ENCODE data around the gene LPCAT1. TPM values are rescaled to one million over a fixed set of nuclear protein-coding genes. Genes with fewer than 3 reads are reported as not detected.

LPCAT1 gene
- total RNA-seq, 3 donors from 2014 or later, result 19.4 to 39.3 (median 21.4) TPM

DNA sequence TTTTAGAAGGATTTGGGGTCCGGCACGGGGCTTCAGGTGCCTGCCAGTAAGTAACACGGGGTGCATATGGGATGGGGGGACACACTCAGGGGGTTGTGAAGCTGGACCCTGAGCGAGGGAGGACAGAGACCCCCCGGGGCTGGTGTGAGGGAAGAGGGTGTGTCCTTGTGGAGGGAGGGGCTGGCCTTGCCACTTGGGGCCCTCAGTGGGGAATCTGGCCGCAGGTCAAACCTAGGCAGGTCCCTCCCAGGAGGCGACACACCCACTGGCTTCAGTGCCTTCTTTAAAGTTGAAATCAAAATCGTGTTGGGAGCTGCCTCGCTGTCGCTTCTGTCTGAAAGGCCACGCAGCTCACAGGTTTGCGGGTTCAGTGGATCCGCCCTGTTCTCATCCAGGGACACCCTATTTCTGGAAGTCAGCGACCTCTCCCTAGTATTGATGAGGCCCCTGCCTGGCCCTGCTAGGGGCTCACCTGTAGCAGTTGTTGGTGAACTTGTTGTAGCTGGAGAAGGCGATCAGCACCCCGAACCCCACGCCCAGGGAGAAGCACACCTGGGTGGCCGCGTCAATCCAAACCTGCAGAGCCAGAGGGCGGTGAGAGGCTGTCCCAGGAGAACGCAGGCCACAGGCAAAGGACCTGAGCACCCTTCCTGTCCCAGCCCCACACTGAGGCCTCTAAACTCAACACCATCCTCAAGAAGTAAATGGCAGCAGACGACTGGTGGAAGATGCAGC, 108.0 kb downstream of the LPCAT1 start:
- Histone ChIP-seq H3K27ac (no peak overlapping the region), H3K9me3 (no peaks in the 10 kb centered on the region), H3K36me3 (no peaks in the 10 kb centered on the region), H3K27me3 (peaks cover 0 to 32% of the 10 kb centered on the region in 2 donors), H3K4me3 (no peak overlapping the region), H3K4me1 (no peaks in the 10 kb centered on the region)
- TF ChIP-seq POLR2AphosphoS5 (IDR thresholded peaks at IDR 0.05), result no peak
- TF ChIP-seq, protein P1, sequence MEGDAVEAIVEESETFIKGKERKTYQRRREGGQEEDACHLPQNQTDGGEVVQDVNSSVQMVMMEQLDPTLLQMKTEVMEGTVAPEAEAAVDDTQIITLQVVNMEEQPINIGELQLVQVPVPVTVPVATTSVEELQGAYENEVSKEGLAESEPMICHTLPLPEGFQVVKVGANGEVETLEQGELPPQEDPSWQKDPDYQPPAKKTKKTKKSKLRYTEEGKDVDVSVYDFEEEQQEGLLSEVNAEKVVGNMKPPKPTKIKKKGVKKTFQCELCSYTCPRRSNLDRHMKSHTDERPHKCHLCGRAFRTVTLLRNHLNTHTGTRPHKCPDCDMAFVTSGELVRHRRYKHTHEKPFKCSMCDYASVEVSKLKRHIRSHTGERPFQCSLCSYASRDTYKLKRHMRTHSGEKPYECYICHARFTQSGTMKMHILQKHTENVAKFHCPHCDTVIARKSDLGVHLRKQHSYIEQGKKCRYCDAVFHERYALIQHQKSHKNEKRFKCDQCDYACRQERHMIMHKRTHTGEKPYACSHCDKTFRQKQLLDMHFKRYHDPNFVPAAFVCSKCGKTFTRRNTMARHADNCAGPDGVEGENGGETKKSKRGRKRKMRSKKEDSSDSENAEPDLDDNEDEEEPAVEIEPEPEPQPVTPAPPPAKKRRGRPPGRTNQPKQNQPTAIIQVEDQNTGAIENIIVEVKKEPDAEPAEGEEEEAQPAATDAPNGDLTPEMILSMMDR (IDR thresholded peaks at IDR 0.05), result no peak
- no peak for DNase-seq (ENCODE audit: low spot score in 2 of 2)
- intact Hi-C loops (cut with DNase I; ENCODE audit: low total_unique reads), result no loop called here

DNA sequence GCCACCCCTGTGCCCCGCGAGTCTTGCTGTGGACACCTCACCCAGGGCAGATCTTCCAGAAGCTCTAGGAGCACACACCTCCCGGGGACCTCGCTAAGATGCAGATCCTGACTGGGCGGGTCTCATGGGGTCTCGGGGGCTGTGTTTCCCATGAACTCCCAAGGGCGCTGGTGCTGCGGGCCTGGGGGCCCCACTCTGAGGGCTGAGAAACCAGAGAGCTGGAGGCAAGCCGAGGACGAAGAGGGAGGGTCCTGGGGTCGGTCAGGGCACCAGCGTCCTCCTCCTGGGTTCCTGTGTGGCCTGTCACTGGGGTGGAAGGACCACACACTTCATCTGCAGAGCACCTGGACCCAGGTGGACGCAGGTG, 108.7 kb downstream of the LPCAT1 start:
- intact Hi-C loops (cut with DNase I; ENCODE audit: low total_unique reads), result no loop called here
- Histone ChIP-seq H3K4me1 (no peaks in the 10 kb centered on the region), H3K9me3 (no peaks in the 10 kb centered on the region), H3K27me3 (peaks cover 0 to 34% of the 10 kb centered on the region in 2 donors), H3K36me3 (no peaks in the 10 kb centered on the region), H3K4me3 (no peak overlapping the region), H3K27ac (no peak overlapping the region)
- TF ChIP-seq, protein P1 (IDR thresholded peaks at IDR 0.05), result no peak
- no peak for TF ChIP-seq POLR2A (IDR thresholded peaks at IDR 0.05)
- no peak for TF ChIP-seq POLR2AphosphoS5 (IDR thresholded peaks at IDR 0.05)
- no peak for DNase-seq (ENCODE audit: low spot score in 2 of 2)

DNA sequence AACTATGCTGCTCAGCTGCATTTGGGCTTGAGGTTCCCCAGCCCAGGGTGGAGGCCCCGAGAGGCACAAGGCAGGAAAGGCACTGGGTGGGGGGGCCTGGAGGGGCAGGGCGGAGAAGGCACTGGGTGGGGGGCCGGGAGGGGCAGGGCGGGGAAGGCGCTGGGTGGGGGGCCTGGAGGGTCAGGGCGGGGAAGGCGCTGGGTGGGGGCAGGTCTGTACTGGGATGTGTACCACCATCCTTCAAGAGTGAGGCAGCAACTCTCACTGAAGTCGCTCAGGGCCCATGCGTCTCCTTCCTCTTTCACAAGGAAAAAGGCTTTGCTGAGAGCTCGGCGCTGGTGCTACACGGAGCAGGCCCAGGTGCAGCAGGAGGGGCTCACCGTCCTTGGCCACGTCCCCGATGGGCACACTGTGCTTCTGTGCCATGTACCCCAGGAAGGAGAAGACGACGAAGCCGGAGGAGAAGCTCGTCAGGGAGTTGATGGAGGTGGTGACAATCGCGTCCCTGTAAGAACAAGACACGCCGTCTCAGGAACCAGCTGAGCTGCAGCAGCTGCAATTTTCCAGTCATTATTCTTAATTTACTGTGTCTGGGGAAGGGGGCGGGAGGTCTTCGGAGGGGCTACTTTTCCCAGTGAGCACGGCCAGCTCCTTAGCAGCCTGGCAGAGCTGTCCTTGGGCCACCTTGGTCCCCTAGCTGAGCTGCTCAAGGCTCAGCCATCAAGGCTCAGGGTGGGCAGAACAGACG, 109.3 kb downstream of the LPCAT1 start:
- Histone ChIP-seq H3K4me3 (no peak overlapping the region), H3K27me3 (peaks cover 0 to 35% of the 10 kb centered on the region in 2 donors), H3K27ac (no peak overlapping the region), H3K9me3 (no peaks in the 10 kb centered on the region), H3K4me1 (no peaks in the 10 kb centered on the region), H3K36me3 (no peaks in the 10 kb centered on the region)
- intact Hi-C loops (cut with DNase I; ENCODE audit: low total_unique reads), result no loop called here
- TF ChIP-seq, protein P1 (IDR thresholded peaks at IDR 0.05), result no peak
- TF ChIP-seq POLR2AphosphoS5 (IDR thresholded peaks at IDR 0.05), result no peak
- TF ChIP-seq POLR2A (IDR thresholded peaks at IDR 0.05), result no peak
- DNase-seq (ENCODE audit: low spot score in 2 of 2), result no peak

DNA sequence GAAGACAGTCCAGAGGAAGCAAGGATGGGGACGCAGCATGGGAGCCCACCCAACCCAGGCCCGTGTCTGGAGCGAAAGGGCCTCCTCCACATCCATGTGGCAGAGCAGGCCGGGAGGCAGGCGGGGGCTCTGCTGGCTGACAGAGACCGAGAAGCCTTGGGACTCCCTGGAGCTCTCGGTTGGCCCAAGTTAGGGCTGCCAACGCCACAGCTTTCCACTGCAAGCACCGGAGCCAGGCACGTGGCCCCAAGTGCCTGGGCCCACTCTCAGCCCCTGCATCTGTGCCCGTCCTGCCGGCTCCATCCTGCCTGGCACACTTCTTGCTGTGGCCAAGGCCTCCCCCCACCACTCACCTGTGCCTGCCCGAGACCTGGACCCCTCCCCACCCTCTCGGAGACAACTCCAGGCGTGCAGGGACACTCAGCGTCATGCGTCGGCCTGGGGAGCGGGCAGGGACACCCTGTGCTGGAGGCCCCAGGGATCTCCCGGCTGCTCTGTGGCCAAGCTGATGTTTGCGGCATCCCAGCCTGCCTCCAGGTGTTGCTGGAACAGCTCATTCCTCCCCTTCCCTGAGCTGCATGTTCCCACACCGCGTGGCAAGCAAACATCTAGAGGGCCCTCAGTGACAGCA, 110.0 kb downstream of the LPCAT1 start:
- Histone ChIP-seq H3K9me3 (no peaks in the 10 kb centered on the region), H3K27me3 (peaks cover 0 to 39% of the 10 kb centered on the region in 2 donors), H3K36me3 (no peaks in the 10 kb centered on the region), H3K4me3 (no peak overlapping the region), H3K4me1 (no peaks in the 10 kb centered on the region), H3K27ac (no peak overlapping the region)
- TF ChIP-seq, protein P1 (IDR thresholded peaks at IDR 0.05), result no peak
- TF ChIP-seq POLR2AphosphoS5 (IDR thresholded peaks at IDR 0.05), result no peak
- TF ChIP-seq POLR2A (IDR thresholded peaks at IDR 0.05), result no peak
- intact Hi-C loops (cut with DNase I; ENCODE audit: low total_unique reads), result no loop called here
- no peak for DNase-seq (ENCODE audit: low spot score in 2 of 2)

DNA sequence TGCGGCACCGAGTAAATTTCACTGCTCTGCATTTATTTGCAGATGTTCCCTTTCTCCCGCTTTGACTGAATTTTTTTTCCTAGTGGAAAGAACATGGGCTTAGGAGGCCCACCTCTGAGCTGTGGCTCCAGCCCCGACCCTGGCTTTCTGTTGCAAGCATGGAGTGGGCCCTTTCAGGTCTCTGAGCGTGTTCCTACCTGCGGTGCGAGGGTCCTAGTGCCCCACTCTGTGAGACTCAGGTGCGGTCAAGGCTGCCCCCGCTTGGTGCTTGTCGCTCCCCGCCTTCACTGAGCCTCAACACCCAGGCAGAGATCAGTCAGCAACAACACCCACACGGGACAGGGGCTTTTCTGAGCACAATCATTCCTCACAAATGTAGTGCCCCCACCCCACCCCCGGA, 110.5 kb downstream of the LPCAT1 start:
- TF ChIP-seq POLR2AphosphoS5 (IDR thresholded peaks at IDR 0.05), result no peak
- TF ChIP-seq, protein P1 (IDR thresholded peaks at IDR 0.05), result no peak
- no peak for TF ChIP-seq POLR2A (IDR thresholded peaks at IDR 0.05)
- no peak for DNase-seq (ENCODE audit: low spot score in 2 of 2)
- intact Hi-C loops (cut with DNase I; ENCODE audit: low total_unique reads), result no loop called here
- Histone ChIP-seq H3K36me3 (no peaks in the 10 kb centered on the region), H3K27ac (no peak overlapping the region), H3K9me3 (no peaks in the 10 kb centered on the region), H3K4me3 (no peak overlapping the region), H3K27me3 (peaks cover 0 to 43% of the 10 kb centered on the region in 2 donors), H3K4me1 (no peaks in the 10 kb centered on the region)

All from breast epithelium (tissue), 4 donors.